Kidney (tissue), 14 donors: Measurements from ENCODE around the gene SLC9C1. TPM values are rescaled to one million over a fixed set of nuclear protein-coding genes. Genes with fewer than 3 reads are reported as not detected.

Experiments
- DNase-seq, 5 donors: peaks; one replicate each; pipeline ENCODE4 v3.0.0-alpha.2; 2013 to 2020
- FAIRE-seq: peaks from 2 replicates; lab custom pipeline; 2012; peaks lifted over from hg19 to GRCh38; lab: Jason Lieb, UNC
- H3K27ac ChIP-seq, 2 donors: one replicate each; pipeline ENCODE4 v1.7.0; 2013; ENCODE audit warnings: low read depth in 2 of 2, low read length in 2 of 2, inconsistent platforms in 1 of 2
- H3K27me3 ChIP-seq: one replicate; pipeline ENCODE4 v1.7.1; 2013; ENCODE audit warnings: low read length, inconsistent platforms; ENCODE audit not compliant: control insufficient read depth, insufficient read depth
- H3K36me3 ChIP-seq, 3 donors: one replicate each; pipeline versions ENCODE4 v1.7.0 to v1.7.1; 2013; ENCODE audit warnings: low read length in 3 of 3, control low read depth in 1 of 3, inconsistent platforms in 1 of 3; ENCODE audit not compliant: insufficient read depth in 3 of 3, control insufficient read depth in 2 of 3
- H3K4me1 ChIP-seq, 3 donors: one replicate each; pipeline versions ENCODE4 v1.7.0 to v1.7.1; 2013; ENCODE audit warnings: low read length in 3 of 3, inconsistent platforms in 1 of 3, low read depth in 1 of 3; ENCODE audit not compliant: control insufficient read depth in 2 of 3, insufficient read depth in 2 of 3
- H3K4me3 ChIP-seq, 3 donors: one replicate each; pipeline versions ENCODE4 v1.7.0 to v1.8.1; 2013; ENCODE audit warnings: low read length in 3 of 3, control low read depth in 1 of 3, inconsistent platforms in 1 of 3
- H3K9ac ChIP-seq, 3 donors: one replicate each; pipeline versions ENCODE4 v1.7.0 to v1.7.1; 2013; ENCODE audit warnings: low read length in 3 of 3, control low read depth in 1 of 3, inconsistent platforms in 1 of 3
- H3K9me3 ChIP-seq, 3 donors: one replicate each; pipeline versions ENCODE4 v1.7.0 to v1.7.1; 2013; ENCODE audit warnings: low read length in 3 of 3, control low read depth in 1 of 3, inconsistent platforms in 1 of 3; ENCODE audit not compliant: control insufficient read depth in 2 of 3, insufficient read depth in 1 of 3
- CTCF ChIP-seq: IDR thresholded peaks from 3 replicates; pipeline ENCODE4 v1.5.1; 2012; ENCODE audit warnings: mild to moderate bottlenecking, moderate library complexity, borderline replicate concordance; ENCODE audit not compliant: insufficient read depth; ENCODE audit errors: extremely low read depth
- intact Hi-C: fragments of 100-400 bp; cut with DNase I; formaldehyde crosslinking; loops from one replicate; pipeline ENCODE4 v1.11.1; 2022
- polyA plus RNA-seq: library from polyadenylated mRNA; stranded (reverse); fragments of 350-450 nt; fragmentation: Illumina TruSeq; extraction: RNeasy Lipid Tissue Mini Kit (QIAGEN cat#74804); gene quantifications from one replicate; pipeline ENCODE4 v1.2.3, GENCODE V29; 2014; ENCODE audit warnings: low read depth, low replicate concordance; ENCODE audit not compliant: insufficient read depth
- total RNA-seq: library from RNA; stranded (reverse); fragmentation: NEBNext Ultra II Directional; extraction: Animal tissue kit (Norgen Biotek cat#: 25700); gene quantifications from one replicate; pipeline ENCODE4 v1.2.1, GENCODE V29; 2021
- donor health status: control.
- donor health status: control.
- donor health status: control.
- donor health status: control.
- donor health status: control.
- donor health status: DM: yes; HTN: yes; CAD: no.
- donor health status: Normal renal cell carcinoma (clear cell type).

Gene SLC9C1
- total and polyA plus RNA-seq, 2 donors from 2014 or later, result 0.09 to 1.2 TPM

- intact Hi-C loops, result no loop called here
- Histone ChIP-seq H3K4me1 (no peaks in the 10 kb centered on the region), H3K36me3 (no peaks in the 10 kb centered on the region), H3K9me3 (no peaks in the 10 kb centered on the region), H3K27me3 (no peaks in the 10 kb centered on the region), H3K27ac (no peak overlapping the region), H3K4me3 (no peak overlapping the region), H3K9ac (no peak overlapping the region)
- DNase-seq, result no peak
- no peak for TF ChIP-seq CTCF
- no peak for FAIRE-seq
These were observed 126.3 kb downstream of the SLC9C1 start for GRCh38 chr3:112167758-112168157.

GRCh38 chr3:112149136-112149535 lies 144.9 kb downstream of the SLC9C1 start:
- H3K27ac ChIP-seq, result no peak overlapping the region
- H3K9me3 ChIP-seq, result peaks cover 0 to 7% (median 2%) of the 10 kb centered on the region in 3 donors
- H3K4me1 ChIP-seq, result no peaks in the 10 kb centered on the region
- H3K4me3 ChIP-seq, result no peak overlapping the region
- DNase-seq, result no peak
- H3K36me3 ChIP-seq, result no peaks in the 10 kb centered on the region
- H3K9ac ChIP-seq, result no peak overlapping the region
- no peak for TF ChIP-seq CTCF
- intact Hi-C loops, result no loop called here
- no peaks in the 10 kb centered on the region for H3K27me3 ChIP-seq
- no peak for FAIRE-seq

GRCh38 chr3:112143689-112144088 lies 150.3 kb downstream of the SLC9C1 start:
- intact Hi-C loops, result no loop called here
- Histone ChIP-seq H3K36me3 (no peaks in the 10 kb centered on the region), H3K4me3 (no peak overlapping the region), H3K9ac (no peak overlapping the region), H3K27ac (no peak overlapping the region), H3K9me3 (peaks cover 0 to 7% (median 2%) of the 10 kb centered on the region in 3 donors), H3K4me1 (no peaks in the 10 kb centered on the region), H3K27me3 (no peaks in the 10 kb centered on the region)
- TF ChIP-seq CTCF, result no peak
- FAIRE-seq (no peak), DNase-seq (no peak)

- Histone ChIP-seq H3K4me3 (no peak overlapping the region), H3K36me3 (no peaks in the 10 kb centered on the region), H3K9ac (no peak overlapping the region), H3K27me3 (no peaks in the 10 kb centered on the region), H3K9me3 (peaks cover 0 to 7% (median 2%) of the 10 kb centered on the region in 3 donors), H3K4me1 (no peaks in the 10 kb centered on the region), H3K27ac (no peak overlapping the region)
- no peak for FAIRE-seq
- DNase-seq, result no peak
- intact Hi-C loops, result no loop called here
- no peak for TF ChIP-seq CTCF
These were observed 150.8 kb downstream of the SLC9C1 start for GRCh38 chr3:112143251-112143650.
